Activated B cell treated with CpG ODN at 0.5 μM for 24 hours (primary cell): ENCODE results near the gene PDE4B. TPM values are rescaled to one million over a fixed set of nuclear protein-coding genes. Genes with fewer than 3 reads are reported as not detected.

Experiments
- ATAC-seq: fragments of 200-7000 bp; cut with Tn5 transposase; one replicate; pipeline ENCODE4 v1.10.0; 2021; ENCODE audit warnings: low read depth, mild to moderate bottlenecking, moderate library complexity
- CTCF ChIA-PET: fragments of 350-600 bp; sonication (Branson Sonifier 250); formaldehyde crosslinking; loops from one replicate; lab custom pipeline; 2021; ENCODE audit warnings: antibody characterized with exemption; lab: Charles Lee
- POLR2A ChIA-PET: fragments of 350-600 bp; sonication (Branson Sonifier 250); formaldehyde crosslinking; loops from one replicate; lab custom pipeline; 2021; ENCODE audit warnings: antibody characterized with exemption; lab: Charles Lee
- DNase-seq: peaks from one replicate; pipeline ENCODE4 v3.0.0; 2022
- H3K27ac Mint-ChIP-seq: one replicate; pipeline ENCODE4 v1.8.0; 2020; ENCODE audit warnings: mixed read lengths
- H3K27me3 Mint-ChIP-seq: one replicate; pipeline ENCODE4 v1.8.0; 2021; ENCODE audit warnings: mixed read lengths
- H3K36me3 Mint-ChIP-seq: one replicate; pipeline ENCODE4 v1.8.0; 2021; ENCODE audit warnings: low read depth, mixed read lengths
- H3K4me1 Mint-ChIP-seq: one replicate; pipeline ENCODE4 v1.8.0; 2021; ENCODE audit warnings: mixed read lengths
- H3K4me3 Mint-ChIP-seq: one replicate; pipeline ENCODE4 v1.8.0; 2020; ENCODE audit warnings: mild to moderate bottlenecking, mixed read lengths
- H3K9me3 Mint-ChIP-seq: one replicate; pipeline ENCODE4 v1.8.0; 2020; ENCODE audit warnings: mixed read lengths
- intact Hi-C: fragments of 100-400 bp; cut with micrococcal nuclease; formaldehyde crosslinking; loops from one replicate; pipeline ENCODE4 v1.15.1; 2024
- total RNA-seq: library from RNA; stranded (reverse); gene quantifications from 2 replicates; pipeline ENCODE4 v1.2.3, GENCODE V29; 2022
- TF ChIP-seq, protein P1 (sequence below): fragments of 200-600 bp; IDR thresholded peaks from one replicate; pipeline ENCODE4 v1.8.0; 2022; ENCODE audit warnings: antibody characterized with exemption, mild to moderate bottlenecking

PDE4B gene
- total RNA-seq, 1 donor from 2014 or later = 84.1 TPM

DNA sequence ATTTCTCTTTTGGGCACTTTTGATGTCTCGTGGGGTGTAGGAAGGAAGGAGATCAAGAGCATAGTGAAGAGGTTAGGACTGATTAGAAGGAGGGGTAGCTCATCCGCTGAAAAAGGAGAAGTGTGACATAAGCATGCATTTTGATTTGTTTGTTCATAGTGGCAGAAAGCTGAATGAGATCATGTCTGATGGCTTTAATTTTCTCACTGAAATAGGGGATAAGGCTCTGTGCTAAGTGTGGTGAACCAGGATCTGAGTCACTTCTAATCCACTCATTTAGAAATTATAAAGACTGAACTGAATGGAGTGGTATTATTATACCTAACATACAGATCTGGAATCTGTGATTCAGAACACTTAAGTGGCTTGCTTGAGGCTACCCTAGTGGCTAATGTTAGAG, 344.5 kb downstream of the PDE4B start:
- POLR2A ChIA-PET = no interaction called here
- intact Hi-C loops = no loop called here
- CTCF ChIA-PET = no interaction called here
- Mint-ChIP-seq H3K36me3 (no peaks in the 10 kb centered on the region), H3K27me3 (peaks cover 10% of the 10 kb centered on the region), H3K4me3 (no peak overlapping the region), H3K9me3 (no peaks in the 10 kb centered on the region), H3K4me1 (peaks cover 3% of the 10 kb centered on the region), H3K27ac (no peak overlapping the region)
- TF ChIP-seq, protein P1, sequence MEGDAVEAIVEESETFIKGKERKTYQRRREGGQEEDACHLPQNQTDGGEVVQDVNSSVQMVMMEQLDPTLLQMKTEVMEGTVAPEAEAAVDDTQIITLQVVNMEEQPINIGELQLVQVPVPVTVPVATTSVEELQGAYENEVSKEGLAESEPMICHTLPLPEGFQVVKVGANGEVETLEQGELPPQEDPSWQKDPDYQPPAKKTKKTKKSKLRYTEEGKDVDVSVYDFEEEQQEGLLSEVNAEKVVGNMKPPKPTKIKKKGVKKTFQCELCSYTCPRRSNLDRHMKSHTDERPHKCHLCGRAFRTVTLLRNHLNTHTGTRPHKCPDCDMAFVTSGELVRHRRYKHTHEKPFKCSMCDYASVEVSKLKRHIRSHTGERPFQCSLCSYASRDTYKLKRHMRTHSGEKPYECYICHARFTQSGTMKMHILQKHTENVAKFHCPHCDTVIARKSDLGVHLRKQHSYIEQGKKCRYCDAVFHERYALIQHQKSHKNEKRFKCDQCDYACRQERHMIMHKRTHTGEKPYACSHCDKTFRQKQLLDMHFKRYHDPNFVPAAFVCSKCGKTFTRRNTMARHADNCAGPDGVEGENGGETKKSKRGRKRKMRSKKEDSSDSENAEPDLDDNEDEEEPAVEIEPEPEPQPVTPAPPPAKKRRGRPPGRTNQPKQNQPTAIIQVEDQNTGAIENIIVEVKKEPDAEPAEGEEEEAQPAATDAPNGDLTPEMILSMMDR = no peak
- DNase-seq (no peak), ATAC-seq (no peak)

DNA sequence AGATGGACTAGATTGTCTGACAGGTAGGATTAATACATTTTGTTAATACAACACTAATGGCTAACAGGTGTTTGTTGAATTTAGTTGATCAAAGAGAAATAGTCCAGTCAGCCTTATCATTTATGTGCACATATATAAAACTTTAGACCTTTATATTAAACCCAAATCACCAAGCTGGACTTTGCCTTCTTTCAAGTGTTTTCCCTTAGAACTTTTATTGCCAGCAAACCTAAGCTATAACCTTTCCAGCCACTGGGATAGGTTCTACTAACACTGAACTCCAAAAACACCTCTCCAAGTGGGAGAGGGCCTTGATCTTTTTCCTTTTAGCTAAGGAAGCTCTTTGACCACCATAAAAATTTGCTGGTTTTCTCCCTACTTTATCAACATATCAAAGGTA, 345.9 kb downstream of the PDE4B start:
- intact Hi-C loops = no loop called here
- no peak overlapping the region for H3K27ac Mint-ChIP-seq

DNA sequence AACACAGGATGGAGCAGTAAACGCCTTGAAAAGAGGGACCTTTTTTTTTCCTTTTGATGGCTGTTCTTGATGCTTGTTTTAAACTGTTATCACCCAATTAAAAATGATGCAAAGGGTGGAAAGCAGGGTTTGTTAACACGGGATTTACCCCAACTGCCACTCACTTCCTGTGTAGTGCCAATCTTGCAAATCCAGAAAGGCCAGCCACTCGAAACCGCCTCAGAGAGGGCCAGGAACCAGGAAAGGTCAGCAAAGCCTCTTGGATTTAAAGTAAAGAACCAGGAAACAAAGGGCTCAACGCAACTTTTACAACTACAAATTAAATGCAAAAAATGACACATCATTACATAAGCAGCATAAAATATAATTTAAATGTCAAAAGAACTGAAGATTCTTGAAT, 347.4 kb downstream of the PDE4B start:
- POLR2A ChIA-PET = no interaction called here
- ATAC-seq = no peak
- no peaks in the 10 kb centered on the region for H3K36me3 Mint-ChIP-seq
- peaks cover 3% of the 10 kb centered on the region for H3K4me1 Mint-ChIP-seq
- CTCF ChIA-PET = no interaction called here
- H3K4me3 Mint-ChIP-seq = no peak overlapping the region
- DNase-seq = no peak
- intact Hi-C loops = no loop called here
- TF ChIP-seq, protein P1 = no peak
- H3K9me3 Mint-ChIP-seq = no peaks in the 10 kb centered on the region
- H3K27ac Mint-ChIP-seq = no peak overlapping the region
- H3K27me3 Mint-ChIP-seq = no peaks in the 10 kb centered on the region

More for the DNA sequence above, 345.9 kb downstream of the PDE4B start:
- no peaks in the 10 kb centered on the region for H3K36me3 Mint-ChIP-seq
- TF ChIP-seq, protein P1 = no peak
- DNase-seq = no peak
- no peak for ATAC-seq
- H3K9me3 Mint-ChIP-seq = no peaks in the 10 kb centered on the region
- H3K4me1 Mint-ChIP-seq = peaks cover 3% of the 10 kb centered on the region
- peaks cover 4% of the 10 kb centered on the region for H3K27me3 Mint-ChIP-seq
- ChIA-PET CTCF (no interaction called here), POLR2A (no interaction called here)
- H3K4me3 Mint-ChIP-seq = no peak overlapping the region

DNA sequence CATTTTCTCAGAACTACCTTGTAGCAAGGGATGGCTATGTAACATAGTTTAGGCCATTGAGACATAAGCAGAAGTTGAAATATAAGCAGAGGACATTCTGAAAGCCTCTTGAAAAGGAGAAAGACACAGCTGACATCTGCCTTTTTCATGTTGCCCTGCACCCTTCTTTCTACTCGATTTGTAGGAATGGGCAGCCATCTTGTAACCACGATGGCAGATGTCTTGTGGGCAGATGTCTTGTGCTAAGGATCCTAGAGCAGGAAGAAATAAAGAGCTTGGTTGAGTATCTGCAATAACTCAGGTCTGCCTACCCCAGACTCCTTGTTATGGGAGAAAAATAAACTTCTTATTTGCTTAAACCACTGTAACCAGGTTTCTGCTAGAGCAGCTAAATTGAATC, 351.0 kb downstream of the PDE4B start:
- no peak for ATAC-seq
- intact Hi-C loops = no loop called here
- Mint-ChIP-seq H3K27me3 (peaks cover 2% of the 10 kb centered on the region), H3K36me3 (no peaks in the 10 kb centered on the region), H3K4me3 (no peak overlapping the region), H3K9me3 (no peaks in the 10 kb centered on the region), H3K27ac (no peak overlapping the region), H3K4me1 (no peaks in the 10 kb centered on the region)
- no peak for DNase-seq
- POLR2A ChIA-PET = no interaction called here
- CTCF ChIA-PET = no interaction called here
- TF ChIP-seq, protein P1 = no peak

DNA sequence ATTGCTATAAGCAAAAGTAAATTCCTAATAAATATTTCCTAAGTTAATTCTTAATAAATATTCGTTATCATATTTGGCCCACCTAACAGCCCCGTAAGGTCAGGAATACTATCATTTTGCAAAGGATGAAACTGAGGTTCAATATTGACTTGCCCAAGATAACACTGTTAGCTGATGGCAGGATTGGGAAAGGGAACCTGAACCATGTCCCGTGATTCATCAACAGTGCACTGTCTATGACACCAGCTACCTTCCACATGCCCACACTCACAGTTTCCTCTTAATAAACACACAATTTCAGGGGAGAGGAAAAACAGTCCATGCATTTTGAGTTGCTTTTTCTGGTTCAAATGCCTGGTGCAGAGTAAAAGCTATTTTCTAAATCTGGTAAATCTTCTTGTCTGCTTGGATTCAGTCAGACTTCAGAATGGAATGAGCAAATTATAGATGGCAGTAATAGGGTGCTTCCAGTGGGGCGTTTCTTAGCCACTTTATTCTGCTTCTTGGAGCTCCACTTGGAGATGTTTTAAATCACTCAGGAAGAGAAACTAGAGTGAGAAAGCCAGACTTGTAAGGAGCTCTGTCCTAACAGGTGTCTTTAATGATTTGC, 354.6 kb downstream of the PDE4B start:
- no peak overlapping the region for H3K4me3 Mint-ChIP-seq
- CTCF ChIA-PET = no interaction called here
- ATAC-seq = no peak

More for the DNA sequence above, 354.6 kb downstream of the PDE4B start:
- Mint-ChIP-seq H3K9me3 (no peaks in the 10 kb centered on the region), H3K27ac (no peak overlapping the region), H3K4me1 (no peaks in the 10 kb centered on the region), H3K36me3 (no peaks in the 10 kb centered on the region), H3K27me3 (peaks cover 2% of the 10 kb centered on the region)
- intact Hi-C loops = no loop called here
- no peak for DNase-seq
- TF ChIP-seq, protein P1 = no peak
- POLR2A ChIA-PET = no interaction called here
